Measurements from ENCODE around the gene TPK1. TPM values are rescaled to one million over a fixed set of nuclear protein-coding genes. Genes with fewer than 3 reads are reported as not detected.
A peak's percentile ranks its signal among the peaks of the same experiment; 100 is the strongest.
"Not testable (repeated sequence)": the region's sequence is repeated elsewhere in the genome, so short reads cannot be mapped to it uniquely, and the experiment has no call there.

TPK1 gene
- total RNA-seq, 1 experiment from 2014 or later = 2.1 TPM

DNA sequence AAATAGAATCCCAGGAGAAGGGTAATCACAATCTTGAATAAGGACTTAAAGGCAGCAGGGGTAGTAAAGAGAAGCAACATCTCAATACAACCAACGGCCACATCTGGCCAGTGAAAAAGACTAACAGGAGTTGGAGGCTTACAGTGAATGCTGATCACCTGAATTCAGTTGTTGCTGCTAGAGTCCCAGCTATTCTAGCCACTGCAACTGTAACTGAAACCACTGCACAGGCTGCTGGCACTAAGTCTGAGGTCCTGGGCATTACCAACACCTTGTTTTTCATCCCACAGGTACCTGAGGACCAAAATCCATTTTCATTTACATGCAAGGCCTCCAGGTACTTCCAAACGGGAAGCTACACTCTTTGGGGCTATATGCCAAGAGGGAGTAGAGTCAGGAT is 44.4 kb downstream of the TPK1 start:
- in situ Hi-C loops (cut with HindIII; ENCODE audit: low pct_unique_long_range_greater_than_20kb, low sequenced_read_pairs) = no loop called here
- DNase-seq (ENCODE audit: low read depth, low spot score) = no peak

- peak; percentile 24 for DNase-seq (ENCODE audit: low read depth, low spot score)
- in situ Hi-C loops (cut with HindIII; ENCODE audit: low pct_unique_long_range_greater_than_20kb, low sequenced_read_pairs) = no loop called here
Observed at GRCh38 chr7:144787127-144787526, 48.7 kb downstream of the TPK1 start.

GRCh38 chr7:144786522-144786921 is 49.3 kb downstream of the TPK1 start:
- DNase-seq (ENCODE audit: low read depth, low spot score) = peak; percentile 33
- in situ Hi-C loops (cut with HindIII; ENCODE audit: low pct_unique_long_range_greater_than_20kb, low sequenced_read_pairs) = no loop called here

DNA sequence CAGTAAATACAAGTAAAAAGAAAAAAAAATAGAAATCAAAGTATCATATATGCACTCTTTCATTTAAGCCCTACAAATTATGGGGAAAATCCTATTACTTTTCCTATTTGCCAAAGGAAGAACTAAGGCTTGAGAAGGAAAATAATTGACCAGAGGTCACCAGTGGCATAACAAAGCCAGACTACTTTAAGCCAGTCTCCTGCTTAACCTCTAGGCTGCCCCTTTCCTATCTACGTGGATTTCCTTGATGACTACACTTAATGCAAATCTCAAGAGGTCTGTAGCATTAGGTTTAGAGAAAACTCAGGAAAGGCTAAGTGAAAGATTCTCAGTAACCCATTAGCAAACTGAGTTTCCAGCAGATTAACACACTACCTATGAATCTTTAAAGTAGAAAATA is 49.8 kb downstream of the TPK1 start:
- no peak for DNase-seq (ENCODE audit: low read depth, low spot score)
- in situ Hi-C loops (cut with HindIII; ENCODE audit: low pct_unique_long_range_greater_than_20kb, low sequenced_read_pairs) = no loop called here

DNA sequence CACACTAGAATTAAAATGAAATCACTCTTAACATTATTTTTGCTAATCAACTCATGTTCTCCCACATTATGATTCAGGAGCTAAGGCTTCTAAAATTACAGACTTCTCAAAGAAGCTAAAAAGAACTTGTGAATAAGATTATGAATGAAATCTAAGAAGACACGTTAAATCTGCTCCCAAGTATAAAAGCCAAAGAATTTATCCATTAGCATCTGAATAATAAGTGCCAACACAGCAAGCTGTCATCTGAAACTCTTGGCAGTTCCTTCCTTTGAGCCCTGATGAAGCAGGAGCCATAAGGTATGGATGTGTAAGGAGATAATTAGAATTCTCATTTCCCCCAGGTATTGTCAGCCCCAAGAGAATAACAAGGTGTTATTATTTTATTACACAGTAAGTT is 50.3 kb downstream of the TPK1 start:
- no peak for DNase-seq (ENCODE audit: low read depth, low spot score)
- in situ Hi-C loops (cut with HindIII; ENCODE audit: low pct_unique_long_range_greater_than_20kb, low sequenced_read_pairs) = no loop called here

- DNase-seq (ENCODE audit: low read depth, low spot score) = peak; percentile 13
- in situ Hi-C loops (cut with HindIII; ENCODE audit: low pct_unique_long_range_greater_than_20kb, low sequenced_read_pairs) = no loop called here
Observed at GRCh38 chr7:144784943-144785342, 50.9 kb downstream of the TPK1 start.

DNA sequence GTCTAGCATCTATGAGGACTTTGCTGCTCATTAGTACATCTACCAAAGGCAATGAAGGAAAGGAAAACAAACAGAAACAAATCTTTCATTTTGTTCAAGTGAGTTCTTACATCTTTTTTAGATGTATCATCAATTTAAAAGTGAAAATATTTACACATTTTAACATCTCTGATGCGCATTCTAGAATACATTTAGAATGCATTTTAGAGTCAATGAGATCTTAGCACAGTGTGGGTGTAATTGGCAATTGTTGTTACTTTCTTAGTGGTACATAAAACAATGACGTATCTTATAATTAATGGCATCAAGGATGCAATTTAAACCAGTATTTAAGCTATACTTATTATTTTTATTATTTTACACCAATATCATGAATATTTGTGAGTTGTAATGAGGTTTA is 51.4 kb downstream of the TPK1 start:
- in situ Hi-C loops (cut with HindIII; ENCODE audit: low pct_unique_long_range_greater_than_20kb, low sequenced_read_pairs) = no loop called here
- no peak for DNase-seq (ENCODE audit: low read depth, low spot score)

- DNase-seq (ENCODE audit: low read depth, low spot score) = no peak
- in situ Hi-C loops (cut with HindIII; ENCODE audit: low pct_unique_long_range_greater_than_20kb, low sequenced_read_pairs) = no loop called here
Observed at GRCh38 chr7:144782883-144783282, 53.0 kb downstream of the TPK1 start.

DNA sequence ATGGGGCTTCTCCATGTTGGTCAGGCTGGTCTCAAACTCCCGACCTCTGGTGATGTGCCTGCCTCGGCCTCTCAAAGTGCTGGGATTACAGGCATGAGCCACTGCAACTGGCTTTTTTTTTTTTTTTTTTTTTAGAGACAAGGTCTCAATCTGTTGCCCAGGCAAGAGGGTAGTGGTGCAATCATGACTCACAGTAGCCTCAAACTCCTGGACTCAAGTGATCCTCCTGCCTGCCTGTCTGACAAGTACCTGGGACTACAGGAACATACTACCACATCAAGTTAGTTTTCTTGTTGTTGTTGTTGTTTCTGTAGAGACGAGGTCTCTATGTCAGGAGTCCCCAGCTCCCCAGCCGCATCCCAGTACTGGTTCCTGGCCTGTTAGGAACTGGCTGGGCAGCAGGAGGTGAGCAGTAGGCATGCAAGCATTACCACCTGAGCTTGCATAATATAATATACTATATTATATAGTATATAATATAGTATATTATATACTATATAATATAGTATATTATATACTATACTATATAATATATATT is 55.7 kb downstream of the TPK1 start:
- in situ Hi-C loops (cut with HindIII; ENCODE audit: low pct_unique_long_range_greater_than_20kb, low sequenced_read_pairs) = no loop called here
- DNase-seq (ENCODE audit: low read depth, low spot score) = no peak

DNA sequence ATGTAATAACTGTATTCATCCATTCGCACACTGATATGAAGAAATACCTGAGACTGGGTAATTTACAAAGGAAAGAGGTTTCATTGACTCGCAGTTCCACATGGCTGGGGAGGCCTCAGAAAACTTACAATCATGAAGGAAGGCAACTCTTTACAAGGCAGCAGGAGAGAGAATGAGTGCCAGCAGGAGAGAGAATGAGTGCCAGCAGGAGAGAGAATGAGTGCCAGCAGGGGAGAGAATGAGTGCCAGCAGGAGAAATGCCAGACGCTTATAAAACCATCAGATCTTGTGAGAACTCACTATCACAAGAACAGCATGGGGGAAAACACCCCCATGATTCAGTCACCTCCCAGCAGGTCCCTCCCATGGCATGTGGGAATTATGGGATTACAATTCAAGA is 58.0 kb downstream of the TPK1 start:
- DNase-seq (ENCODE audit: low read depth, low spot score); in situ Hi-C loops (cut with HindIII; ENCODE audit: low pct_unique_long_range_greater_than_20kb, low sequenced_read_pairs): not testable (repeated sequence)

DNA sequence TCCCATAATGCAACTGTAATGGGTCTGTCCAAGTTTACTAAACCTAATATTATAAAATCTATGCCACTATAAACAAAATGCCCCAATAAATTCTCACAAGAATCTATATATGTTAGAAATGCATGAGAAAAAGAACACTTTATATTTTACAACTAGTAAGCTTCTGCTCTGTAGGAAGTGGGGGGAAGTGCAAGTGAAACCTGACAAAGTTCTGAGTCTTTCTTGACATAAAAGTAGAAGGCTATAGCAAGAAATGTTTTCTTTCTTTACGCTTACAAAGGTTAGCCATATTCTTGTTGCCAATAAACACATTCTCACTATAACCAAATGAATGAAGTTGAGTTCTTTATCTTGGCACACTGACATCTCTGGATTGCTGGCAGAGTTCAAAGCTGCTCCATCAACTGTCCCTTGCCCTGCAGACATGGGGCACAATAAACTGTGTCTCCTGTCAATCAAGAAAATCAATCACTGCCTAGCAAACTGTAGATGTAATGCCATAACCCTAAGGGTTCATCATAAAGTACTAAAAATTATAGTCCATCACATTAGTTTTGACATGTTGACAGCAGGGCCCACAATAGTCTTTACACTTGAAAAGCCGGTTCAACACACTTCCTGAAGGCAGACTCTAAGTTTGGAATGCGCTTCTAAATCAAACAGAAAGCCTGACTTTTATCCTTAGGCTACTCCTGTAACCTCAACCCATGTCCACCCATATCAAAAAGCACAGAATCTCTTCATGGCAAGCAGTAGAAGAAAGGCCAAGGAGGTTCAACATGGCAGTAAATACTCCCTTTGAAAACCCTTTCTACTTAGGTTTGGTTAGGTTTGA is 58.6 kb downstream of the TPK1 start:
- no peak for DNase-seq (ENCODE audit: low read depth, low spot score)
- in situ Hi-C loops (cut with HindIII; ENCODE audit: low pct_unique_long_range_greater_than_20kb, low sequenced_read_pairs) = no loop called here

DNA sequence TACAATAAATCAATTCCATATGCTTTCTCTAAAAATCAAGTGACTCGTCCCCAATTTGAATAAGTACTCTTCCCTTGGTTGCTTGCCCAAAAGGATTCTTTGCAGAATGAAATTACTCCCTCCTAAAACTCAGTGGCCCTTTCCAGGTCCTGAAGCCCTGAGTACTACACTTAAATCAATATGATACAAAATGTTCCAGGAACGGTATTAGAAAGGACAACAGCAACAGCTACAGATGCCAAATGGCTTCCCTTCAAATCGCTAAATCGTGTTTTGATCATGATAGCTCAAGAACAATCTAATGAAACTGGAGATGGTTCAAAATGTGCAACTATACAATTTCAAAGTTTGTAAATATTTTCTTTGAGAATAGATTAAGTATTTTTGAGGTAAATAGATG is 59.4 kb downstream of the TPK1 start:
- DNase-seq (ENCODE audit: low read depth, low spot score) = no peak
- in situ Hi-C loops (cut with HindIII; ENCODE audit: low pct_unique_long_range_greater_than_20kb, low sequenced_read_pairs) = no loop called here

GRCh38 chr7:144775749-144776148 is 60.1 kb downstream of the TPK1 start:
- in situ Hi-C loops (cut with HindIII; ENCODE audit: low pct_unique_long_range_greater_than_20kb, low sequenced_read_pairs) = no loop called here
- DNase-seq (ENCODE audit: low read depth, low spot score) = no peak

- no peak for DNase-seq (ENCODE audit: low read depth, low spot score)
- in situ Hi-C loops (cut with HindIII; ENCODE audit: low pct_unique_long_range_greater_than_20kb, low sequenced_read_pairs) = no loop called here
Observed at GRCh38 chr7:144771927-144772326, 63.9 kb downstream of the TPK1 start.

DNA sequence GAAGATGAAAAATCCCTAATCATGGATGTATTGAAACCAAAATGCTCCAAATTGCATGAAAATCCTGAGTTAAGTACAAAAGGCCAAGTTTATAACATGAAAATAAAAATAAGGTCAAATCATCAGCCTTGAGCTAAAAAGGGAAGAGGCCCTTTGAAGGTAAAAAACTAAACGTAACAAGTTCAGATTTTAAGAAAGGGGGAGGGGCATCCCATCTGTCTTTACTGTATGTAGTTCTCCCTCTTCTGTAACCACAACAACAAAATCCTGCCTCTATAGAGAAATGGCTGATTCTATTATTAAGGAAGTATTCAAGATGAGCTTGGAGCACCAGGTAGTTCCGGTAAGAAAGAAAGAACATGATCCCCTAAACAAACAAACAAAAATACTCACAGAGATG is 64.7 kb downstream of the TPK1 start:
- in situ Hi-C loops (cut with HindIII; ENCODE audit: low pct_unique_long_range_greater_than_20kb, low sequenced_read_pairs) = no loop called here

GRCh38 chr7:144769352-144769751 is 66.5 kb downstream of the TPK1 start:
- no peak for DNase-seq (ENCODE audit: low read depth, low spot score)

More for the DNA sequence above, 64.7 kb downstream of the TPK1 start:
- no peak for DNase-seq (ENCODE audit: low read depth, low spot score)

DNA sequence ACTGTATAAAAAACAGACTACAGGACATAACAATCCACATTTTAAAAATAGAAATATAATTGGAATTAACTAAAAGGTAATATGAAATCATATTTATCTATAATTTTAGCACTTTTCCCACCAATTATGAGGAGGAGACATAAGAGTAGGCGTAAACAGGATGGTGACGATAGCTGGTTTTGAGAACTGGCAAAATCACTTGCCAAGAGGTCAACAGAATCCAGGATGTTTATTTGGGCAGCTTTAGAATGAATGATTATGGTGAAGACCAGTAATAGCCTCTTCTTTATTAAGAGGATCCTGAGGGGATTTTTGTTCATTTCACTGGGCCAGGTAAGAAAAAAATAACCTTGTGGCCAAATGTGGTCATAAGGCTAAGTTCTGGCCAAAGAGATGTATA is 67.2 kb downstream of the TPK1 start:
- no peak for DNase-seq (ENCODE audit: low read depth, low spot score)
- in situ Hi-C loops (cut with HindIII; ENCODE audit: low pct_unique_long_range_greater_than_20kb, low sequenced_read_pairs) = no loop called here

More at GRCh38 chr7:144769352-144769751, 66.5 kb downstream of the TPK1 start:
- in situ Hi-C loops (cut with HindIII; ENCODE audit: low pct_unique_long_range_greater_than_20kb, low sequenced_read_pairs) = no loop called here

DNA sequence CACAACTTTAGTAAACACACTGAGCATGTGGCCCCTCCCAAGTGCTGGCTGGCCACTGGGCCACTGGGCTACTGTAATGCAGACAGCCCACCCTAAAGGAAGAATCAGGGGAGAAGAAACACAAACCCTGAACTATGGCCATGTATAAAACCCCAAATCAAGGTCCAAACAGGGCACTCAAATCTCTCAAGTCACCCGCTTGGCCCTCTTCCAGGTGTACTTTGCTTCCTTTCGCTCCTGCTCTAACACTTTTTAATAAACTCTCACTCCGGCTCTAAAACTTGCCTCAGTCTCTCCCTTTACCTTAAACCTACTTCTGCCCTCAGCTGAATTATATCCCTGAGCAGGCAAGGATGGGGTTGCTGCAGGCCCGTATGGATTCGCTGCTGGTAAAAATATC is 72.6 kb downstream of the TPK1 start:
- no peak for DNase-seq (ENCODE audit: low read depth, low spot score)
- in situ Hi-C loops (cut with HindIII; ENCODE audit: low pct_unique_long_range_greater_than_20kb, low sequenced_read_pairs) = no loop called here

- no peak for DNase-seq (ENCODE audit: low read depth, low spot score)
- in situ Hi-C loops (cut with HindIII; ENCODE audit: low pct_unique_long_range_greater_than_20kb, low sequenced_read_pairs) = no loop called here
Observed at GRCh38 chr7:144762853-144763252, 73.0 kb downstream of the TPK1 start.
